ENCODE data around the gene CD151.

CD151 gene

DNA sequence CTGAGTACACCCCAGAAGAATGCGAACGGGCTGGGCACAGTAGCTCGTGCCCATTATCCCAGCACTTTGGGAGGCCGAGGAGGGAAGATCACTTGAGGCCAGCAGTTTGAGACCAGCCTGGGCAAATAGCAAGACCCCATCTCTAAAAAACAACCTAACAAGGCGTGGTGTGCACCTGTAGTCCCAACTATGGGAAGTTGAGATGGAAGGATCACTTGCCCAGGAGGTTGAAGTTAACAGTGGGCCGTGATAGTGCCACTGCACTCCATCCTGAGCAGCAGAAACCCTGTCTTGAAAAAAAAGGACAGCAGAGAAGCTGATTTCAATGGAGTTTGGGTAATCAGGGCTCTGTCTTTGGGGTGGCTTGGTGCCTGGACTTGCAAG, 19.7 kb upstream of the CD151 start:
- DNase-seq (ENCODE audit: low read depth in 2 of 3, low spot score in 2 of 3) = no peak

DNA sequence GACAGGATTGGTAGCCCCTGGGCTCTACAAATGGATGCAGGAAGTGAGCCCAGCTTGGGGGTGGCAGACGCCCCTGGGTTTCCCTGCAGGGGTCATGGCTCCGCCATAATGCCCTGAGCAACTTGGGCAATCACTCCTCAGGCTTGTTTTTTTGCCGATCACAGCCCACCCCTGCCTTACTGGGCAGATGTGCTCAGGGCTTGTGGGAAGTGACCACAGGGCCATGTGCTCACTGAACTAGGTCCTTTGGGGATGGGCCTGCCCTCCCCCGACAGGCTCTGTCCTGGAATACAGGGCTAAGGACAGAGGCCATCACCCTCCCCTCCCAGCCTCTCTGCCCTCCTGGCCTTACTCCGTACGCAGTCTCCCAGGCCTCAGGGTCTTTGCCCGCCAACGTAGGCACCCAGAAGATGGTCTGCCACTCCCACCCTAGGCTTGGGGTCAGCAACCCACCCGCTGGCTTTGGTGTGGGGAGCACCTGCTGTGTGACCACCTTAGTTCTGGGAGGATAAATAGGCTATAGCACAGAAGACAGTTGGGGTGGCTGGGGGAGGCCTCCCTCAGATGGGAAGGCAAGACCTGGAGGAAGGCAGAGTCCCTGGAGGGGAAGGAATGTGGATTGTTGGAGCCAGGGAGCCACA, 19.2 kb upstream of the CD151 start:
- DNase-seq (ENCODE audit: low read depth in 2 of 3, low spot score in 2 of 3) = no peak

DNA sequence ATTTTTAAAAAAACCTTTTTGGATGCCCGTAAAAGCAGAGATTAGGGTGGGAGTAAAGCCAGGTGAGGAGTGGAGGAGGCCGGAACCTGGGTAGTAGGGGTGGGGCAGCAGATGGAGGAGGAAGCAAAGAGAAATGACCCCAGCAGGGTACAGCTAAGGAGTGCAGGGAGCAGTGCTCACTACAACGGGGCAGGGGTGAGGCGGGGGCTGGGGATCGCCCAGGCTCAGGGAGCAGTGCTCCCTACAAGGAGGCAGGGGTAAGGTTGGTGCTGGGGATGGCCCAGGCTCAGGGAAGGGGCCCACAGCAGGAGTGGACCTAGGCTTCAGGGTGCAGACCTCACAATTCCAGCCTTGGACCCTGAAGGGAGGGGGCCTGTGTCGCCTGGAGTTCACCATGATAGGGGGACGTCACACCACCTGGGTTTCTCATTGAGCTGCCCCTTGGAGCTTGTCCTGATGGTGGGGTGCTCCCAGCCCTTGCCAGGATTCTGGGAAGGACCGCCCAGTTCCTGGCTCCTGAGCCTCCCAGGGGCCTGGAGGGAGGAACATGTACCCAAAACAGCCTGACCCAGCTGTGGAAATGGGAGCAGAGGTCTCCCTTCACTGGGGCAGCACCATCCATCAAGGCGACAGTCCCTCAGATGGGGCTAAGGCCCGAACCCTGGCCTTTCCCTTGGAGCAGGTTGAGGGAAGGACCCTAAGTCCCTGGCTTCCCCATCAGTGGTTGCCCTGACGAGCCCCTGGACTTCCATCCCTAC, 16.9 kb upstream of the CD151 start:
- DNase-seq (ENCODE audit: low read depth in 2 of 3, low spot score in 2 of 3) = no peak

DNA sequence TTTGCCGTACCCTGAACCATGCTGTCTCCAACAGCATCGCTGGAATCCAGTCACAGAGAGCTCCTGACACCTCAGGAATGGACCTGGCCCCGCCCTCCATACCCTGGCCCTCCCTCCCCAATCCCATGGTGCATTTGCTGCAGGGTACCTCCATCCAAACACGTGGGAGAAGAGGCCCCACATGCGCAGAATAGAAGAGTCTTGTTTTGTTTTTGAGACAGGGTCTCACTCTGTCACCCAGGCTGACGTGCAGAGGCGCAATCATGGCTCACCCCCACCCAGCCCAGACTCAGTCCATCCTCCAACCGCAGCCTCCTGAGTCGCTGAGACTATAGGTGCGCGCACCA, 16.3 kb upstream of the CD151 start:
- DNase-seq (ENCODE audit: low read depth in 2 of 3, low spot score in 2 of 3) = no peak

DNA sequence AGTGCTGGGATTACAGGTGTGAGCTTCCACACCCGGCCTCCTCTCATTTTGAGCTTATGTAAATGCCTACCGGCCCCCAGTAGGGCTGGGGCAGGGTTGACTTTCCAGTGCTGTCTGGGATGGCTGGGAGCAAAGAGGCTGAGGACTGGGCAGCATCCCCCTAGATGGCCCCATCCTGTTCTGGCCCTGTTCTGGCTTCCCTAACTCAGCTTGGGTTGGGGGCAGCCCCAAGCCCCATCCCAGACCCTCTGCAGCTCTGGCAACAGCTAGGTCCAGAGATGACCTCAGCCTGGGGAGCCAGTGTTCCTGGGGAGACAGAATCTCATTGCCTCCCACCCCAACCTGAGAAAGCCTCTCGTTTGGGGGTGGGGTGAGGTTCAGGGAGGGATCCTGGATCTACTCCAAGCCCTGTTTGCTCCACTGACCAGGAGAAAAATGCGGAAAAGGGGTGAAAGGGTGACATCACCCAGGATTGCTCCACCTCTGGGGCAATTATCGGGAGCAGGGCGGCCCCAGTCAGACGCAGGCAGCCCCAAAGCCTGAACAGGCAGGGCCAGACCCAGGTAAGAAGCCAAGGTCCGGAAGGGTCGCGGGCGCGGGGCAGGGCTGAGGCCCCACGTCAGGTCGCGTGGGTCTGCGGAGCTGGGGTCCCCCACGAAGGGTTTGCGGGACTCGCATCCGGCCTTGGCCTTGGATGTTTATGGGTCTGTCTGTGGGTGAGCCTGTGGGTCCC, 14.2 kb upstream of the CD151 start, which contains the start of gene PNPLA2:
Gene PNPLA2 (plus strand): TSS at position 519 of the 733 bp plus-strand sequence. CDS start 805 bp downstream, outside the sequence.
- DNase-seq (ENCODE audit: low read depth in 2 of 3, low spot score in 2 of 3) = no peak

DNA sequence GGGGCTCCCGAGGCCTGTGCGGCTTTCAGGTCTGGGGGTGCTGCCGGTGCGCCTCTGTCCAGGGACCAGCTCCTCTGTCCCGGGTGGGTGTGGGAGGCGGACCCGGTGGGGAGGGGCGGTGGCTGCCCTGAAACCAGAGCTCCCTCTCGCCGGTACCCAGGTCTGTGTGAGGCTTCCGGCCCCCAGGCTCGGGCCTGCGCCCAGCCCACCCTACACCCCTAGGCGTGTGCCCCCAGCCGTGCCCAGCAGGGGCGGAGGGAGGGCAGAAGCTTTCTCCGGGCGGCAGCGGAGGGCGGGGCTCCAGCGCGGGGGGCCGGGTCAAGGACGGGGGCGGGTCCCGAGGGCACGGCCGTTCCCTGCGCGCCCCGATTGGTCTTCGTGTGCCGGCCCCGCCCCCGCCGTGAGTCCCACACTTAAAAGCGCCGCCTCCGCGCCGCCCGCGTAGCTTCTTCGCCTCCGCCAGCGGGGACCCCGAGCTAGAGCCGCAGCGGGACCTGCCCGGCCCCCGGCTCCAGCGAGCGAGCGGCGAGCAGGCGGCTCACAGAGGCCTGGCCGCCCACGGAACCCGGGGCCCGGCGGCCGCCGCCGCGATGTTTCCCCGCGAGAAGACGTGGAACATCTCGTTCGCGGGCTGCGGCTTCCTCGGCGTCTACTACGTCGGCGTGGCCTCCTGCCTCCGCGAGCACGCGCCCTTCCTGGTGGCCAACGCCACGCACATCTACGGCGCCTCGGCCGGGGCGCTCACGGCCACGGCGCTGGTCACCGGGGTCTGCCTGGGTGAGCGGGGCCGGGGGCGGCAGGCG, 13.4 kb upstream of the CD151 start:
- peak in 2 of 3 experiments; percentile 77 to 79 for DNase-seq (ENCODE audit: low read depth in 2 of 3, low spot score in 2 of 3)

DNA sequence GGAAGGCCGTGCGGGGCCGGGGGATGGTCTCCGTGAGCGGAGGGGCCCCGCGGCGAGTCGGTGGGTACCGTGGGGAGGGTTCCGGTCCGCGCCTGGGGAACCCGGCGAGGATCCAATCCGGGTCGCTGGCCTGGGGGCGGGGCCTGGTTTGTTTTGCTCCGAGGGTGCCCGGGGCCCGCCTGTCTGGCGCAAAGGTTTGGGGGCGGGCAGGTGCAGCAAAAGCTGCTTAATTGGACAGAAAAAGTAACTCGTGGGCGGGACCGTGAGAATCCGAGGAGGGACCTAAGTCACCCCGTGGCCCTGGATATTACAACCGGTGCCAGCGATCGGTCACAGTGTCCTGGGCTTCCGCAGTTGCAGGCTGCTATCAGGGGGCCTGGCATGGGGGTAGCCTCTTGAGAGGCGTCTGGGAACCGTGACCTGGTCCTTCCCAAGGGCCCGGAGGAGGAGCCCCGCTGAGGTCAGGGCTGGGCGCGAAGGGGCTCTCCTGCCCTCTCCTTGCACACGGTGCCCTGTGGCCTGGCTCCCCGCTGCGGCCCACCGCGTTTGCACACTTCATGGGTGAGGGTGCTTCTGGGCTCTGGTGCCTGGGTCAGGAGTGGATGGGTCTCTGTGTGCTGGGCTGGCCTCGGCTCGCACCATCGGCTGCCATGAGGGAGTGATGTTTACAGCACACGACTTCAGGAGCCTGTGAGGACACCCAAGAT, 12.7 kb upstream of the CD151 start:
- peak in 2 of 3 experiments; percentile 78 to 79 for DNase-seq (ENCODE audit: low read depth in 2 of 3, low spot score in 2 of 3)

DNA sequence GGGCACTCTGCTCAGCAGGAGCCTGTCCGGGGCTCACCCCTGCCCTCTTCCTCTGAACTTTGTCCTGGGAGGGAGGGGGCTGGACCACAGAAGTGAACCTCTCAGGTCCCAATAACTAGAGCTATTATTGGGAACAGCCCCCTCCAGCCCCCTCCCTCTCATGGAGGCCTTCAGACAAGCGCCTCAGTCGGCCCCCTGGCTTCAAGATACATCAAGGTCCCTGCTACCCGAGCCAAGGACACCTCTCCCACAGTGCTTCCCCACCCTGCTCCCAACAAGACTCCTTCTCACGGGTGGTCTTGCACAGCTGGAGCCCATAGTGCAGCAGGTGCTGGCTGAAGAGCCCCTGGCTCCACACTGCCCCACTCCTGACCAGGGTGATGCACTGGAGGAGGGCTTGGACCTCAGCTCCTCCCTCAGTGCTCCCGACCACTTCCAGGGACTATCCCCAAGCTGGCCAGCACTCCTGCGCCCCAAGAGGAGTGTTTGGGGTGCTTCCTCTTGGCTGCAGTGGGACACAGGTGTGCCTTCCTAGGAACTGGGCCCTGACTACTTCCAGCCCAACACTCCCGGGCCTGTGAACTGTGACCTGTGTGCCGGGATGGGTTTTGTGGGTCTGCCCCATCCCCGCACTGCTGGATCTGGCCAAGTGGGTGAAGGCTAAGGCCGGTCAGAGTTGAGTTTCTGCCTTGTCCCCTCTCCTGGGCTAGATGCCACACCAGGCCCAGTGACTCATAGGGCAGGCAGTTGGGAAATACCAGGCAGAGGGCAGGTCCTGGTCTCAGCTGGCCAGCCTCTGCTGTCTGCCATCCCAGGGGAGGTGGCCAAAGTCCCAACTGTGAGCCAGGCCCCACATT, 11.9 kb upstream of the CD151 start:
- DNase-seq (ENCODE audit: low read depth in 2 of 3, low spot score in 2 of 3) = no peak

DNA sequence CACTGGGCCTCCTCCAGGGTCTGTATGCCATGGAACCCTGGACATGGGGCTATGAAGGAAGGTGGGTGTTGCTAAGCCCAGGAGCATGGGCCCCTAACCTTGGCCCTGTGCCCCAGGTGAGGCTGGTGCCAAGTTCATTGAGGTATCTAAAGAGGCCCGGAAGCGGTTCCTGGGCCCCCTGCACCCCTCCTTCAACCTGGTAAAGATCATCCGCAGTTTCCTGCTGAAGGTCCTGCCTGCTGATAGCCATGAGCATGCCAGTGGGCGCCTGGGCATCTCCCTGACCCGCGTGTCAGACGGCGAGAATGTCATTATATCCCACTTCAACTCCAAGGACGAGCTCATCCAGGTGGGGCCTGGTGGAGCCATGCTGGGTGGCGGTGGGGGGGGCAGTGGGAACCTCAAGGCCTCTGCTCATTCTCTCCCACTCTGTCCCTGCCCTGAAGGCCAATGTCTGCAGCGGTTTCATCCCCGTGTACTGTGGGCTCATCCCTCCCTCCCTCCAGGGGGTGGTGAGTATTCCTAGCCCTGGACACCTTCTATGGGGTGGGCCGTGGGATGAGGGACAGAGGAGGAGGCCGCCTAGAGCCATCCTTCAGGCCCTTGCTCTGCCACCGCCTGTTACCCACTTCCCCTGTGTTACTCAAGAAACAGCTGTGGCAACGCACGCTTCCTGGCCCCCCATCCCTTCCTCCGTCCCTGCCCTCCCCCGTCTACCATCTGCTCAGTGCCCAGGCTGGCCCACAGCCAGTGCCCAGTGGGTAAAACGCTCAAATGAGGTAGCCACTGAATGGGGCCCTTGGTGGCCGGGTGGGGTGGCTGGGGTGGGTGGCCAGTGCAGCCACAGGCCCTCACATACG, 11.0 kb upstream of the CD151 start:
- DNase-seq (ENCODE audit: low read depth in 2 of 3, low spot score in 2 of 3) = no peak

DNA sequence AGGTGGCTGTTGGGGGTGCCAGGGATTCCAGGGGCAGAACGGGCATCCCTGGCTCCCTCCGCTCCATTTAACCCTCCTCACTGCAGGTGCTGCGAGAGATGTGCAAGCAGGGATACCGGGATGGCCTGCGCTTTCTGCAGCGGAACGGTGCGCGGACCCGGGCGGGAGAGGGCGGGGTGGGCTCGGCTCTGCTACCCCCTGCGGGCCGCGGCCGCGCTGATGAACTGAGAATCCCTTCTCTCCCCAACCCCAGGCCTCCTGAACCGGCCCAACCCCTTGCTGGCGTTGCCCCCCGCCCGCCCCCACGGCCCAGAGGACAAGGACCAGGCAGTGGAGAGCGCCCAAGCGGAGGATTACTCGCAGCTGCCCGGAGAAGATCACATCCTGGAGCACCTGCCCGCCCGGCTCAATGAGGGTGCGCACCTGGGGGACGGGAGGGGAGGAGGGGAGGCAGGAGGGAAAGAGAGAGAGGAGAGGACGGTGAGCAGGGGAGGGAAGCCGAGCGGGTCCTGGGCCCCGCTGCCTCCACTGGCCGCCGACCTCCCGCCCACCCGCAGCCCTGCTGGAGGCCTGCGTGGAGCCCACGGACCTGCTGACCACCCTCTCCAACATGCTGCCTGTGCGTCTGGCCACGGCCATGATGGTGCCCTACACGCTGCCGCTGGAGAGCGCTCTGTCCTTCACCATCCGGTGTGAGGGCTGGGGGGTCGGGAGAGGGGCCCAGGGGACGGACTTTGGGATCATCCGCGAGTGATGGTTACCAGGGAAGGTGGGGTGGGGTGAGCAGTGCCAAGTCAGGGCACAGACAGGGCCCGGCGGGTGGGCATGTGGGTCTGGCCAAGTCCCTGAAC, 9.1 kb upstream of the CD151 start:
- DNase-seq (ENCODE audit: low read depth in 2 of 3, low spot score in 2 of 3) = no peak

DNA sequence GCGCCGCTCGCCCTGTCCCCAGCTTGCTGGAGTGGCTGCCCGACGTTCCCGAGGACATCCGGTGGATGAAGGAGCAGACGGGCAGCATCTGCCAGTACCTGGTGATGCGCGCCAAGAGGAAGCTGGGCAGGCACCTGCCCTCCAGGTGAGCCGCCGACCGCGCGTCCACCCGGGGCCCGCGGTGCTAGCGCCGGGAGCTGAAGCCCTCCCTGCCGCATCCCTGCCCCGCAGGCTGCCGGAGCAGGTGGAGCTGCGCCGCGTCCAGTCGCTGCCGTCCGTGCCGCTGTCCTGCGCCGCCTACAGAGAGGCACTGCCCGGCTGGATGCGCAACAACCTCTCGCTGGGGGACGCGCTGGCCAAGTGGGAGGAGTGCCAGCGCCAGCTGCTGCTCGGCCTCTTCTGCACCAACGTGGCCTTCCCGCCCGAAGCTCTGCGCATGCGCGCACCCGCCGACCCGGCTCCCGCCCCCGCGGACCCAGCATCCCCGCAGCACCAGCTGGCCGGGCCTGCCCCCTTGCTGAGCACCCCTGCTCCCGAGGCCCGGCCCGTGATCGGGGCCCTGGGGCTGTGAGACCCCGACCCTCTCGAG, 8.4 kb upstream of the CD151 start:
- no peak for DNase-seq (ENCODE audit: low read depth in 2 of 3, low spot score in 2 of 3)

DNA sequence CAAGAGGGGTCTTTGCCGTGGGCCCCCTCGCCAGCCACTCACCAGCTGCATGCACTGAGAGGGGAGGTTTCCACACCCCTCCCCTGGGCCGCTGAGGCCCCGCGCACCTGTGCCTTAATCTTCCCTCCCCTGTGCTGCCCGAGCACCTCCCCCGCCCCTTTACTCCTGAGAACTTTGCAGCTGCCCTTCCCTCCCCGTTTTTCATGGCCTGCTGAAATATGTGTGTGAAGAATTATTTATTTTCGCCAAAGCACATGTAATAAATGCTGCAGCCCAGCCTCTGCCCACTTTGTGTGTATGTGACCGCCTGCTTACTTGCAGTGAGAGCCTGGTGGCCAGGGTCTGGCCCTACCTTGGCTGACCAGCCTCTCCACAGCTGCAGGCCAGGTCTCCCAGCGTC, 7.8 kb upstream of the CD151 start:
- DNase-seq (ENCODE audit: low read depth in 2 of 3, low spot score in 2 of 3) = no peak

DNA sequence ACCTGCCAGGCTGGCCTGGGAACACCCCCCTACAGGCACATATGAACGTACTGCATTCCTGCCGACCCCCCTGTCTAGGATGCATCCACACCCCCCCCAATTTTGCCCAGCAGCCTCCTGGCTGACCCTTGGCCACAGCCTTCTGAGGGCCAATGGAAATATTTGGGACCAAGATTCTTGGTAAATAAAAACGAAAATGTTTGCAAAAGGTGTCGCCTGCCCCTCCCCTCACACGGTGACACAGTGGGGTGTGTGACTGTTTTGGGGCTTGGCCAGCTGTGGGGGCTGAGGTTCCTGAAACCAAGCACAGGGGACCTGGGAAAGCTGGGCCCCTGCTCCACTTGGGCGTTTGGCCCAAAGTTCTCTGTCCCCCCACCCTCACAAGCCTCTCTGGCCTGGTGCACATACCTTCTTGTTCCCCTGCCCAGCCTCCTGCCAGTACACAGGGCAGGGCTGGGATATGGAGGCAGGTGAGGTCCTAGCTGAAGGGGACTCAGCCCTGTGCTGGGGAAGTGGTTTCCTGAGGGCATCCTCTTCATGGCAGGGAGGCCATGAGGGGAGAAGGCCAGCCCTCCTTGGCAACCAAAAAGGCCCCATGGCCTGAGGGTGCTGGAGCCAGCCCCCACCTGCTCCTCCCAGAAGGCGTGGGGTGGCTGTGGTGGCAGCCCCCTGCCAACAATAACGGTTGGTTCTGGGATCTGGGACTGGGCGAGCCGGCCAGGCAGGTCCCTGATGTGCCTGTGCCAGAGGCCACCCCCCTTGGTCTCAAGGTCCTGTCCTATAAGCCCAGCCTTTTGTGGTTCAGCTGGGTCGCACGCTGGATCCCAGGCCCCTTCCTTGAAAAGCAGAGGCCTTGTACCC, 7.2 kb upstream of the CD151 start:
- no peak for DNase-seq (ENCODE audit: low read depth in 2 of 3, low spot score in 2 of 3)

DNA sequence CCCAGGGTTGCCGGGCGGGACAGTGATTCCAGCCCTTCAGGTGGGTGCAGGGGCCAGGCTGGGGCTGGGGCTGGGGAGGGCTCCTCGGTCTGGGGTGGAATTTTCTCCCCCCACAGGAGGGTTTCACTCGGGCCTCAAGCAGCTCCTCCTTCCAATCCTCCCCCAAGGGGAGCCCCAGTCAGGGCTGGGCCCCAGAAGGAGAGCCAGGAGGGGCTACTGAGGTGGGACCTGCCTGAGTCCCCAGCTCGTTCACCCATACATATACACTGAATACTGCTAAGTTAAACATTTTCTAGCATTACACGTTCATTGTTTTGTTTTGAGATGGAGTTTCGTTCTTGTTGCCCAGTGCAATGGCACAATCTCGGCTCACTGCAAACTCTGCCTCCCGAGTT, 6.5 kb upstream of the CD151 start:
- no peak for DNase-seq (ENCODE audit: low read depth in 2 of 3, low spot score in 2 of 3)

DNA sequence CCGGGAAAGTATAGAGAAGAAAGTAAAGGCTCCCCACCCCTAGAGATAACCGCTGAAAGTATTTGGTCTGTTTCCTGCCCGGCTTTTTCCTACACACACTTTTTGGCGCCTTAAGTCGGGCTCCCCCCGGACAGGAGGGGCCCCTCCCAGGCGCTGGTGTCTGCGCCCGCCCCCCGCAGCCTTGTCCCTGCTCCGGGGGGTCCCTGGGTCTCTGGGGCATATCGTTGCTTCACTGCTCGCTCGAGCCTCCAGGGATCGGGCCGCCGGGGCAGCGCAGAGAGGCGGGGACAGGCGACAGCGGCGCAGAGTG, 6.0 kb upstream of the CD151 start:
- DNase-seq (ENCODE audit: low read depth in 2 of 3, low spot score in 2 of 3) = no peak

DNA sequence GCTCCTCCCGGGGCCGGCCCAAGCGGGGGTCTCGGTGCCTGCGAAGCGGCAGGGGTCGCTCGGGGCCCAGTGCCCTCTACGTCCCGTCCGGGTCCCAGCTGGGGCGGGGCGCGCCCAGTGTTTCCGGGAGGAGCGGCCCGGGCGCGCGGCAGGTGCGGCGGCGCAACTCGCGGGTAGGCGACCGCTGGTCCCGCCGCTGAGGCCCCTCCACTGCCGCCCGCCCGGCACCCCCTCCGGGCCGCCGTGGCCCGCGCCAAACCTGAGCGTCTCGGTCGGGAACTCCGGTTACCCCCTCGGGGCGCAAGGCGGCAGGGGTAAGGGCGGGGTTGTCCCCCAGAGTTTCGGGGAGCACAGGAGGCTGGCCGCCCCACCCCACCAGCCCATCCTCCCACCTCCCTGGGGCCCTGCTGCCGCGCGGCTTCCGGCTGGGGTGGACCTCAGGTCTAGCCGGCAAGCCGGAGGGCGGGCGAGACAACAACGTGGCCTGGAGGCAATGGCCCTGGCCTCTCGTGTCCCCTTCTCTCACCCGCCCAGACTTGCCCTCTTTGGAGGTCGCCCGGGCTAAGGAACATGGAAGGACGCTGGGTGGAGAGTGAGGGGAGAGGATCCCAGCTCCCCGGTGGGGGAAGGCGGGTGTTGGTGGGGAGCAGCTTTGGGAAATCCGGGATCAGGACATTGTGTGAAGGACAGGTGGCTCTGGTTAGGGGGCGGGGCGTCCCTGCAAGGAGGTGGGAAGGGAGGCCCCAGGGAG, 5.4 kb upstream of the CD151 start:
- DNase-seq (ENCODE audit: low read depth in 2 of 3, low spot score in 2 of 3) = no peak

Measured in activated CD8-positive, alpha-beta memory T cell treated with anti-CD3 and anti-CD28 coated beads for 48 hours (primary cell).